HG03108 (cell line): Measurements from ENCODE around the gene CACNB2.

Source experiments
- ATAC-seq: cut with Tn5 transposase; IDR thresholded peaks from one replicate; pipeline ENCODE4 v1.9.1; 2021; ENCODE audit warnings: moderate library complexity; ENCODE audit not compliant: unreplicated experiment

The CACNB2 gene

GRCh38 chr10:18224626-18225445, 84.6 kb downstream of the CACNB2 start:
- ATAC-seq, result no peak

DNA sequence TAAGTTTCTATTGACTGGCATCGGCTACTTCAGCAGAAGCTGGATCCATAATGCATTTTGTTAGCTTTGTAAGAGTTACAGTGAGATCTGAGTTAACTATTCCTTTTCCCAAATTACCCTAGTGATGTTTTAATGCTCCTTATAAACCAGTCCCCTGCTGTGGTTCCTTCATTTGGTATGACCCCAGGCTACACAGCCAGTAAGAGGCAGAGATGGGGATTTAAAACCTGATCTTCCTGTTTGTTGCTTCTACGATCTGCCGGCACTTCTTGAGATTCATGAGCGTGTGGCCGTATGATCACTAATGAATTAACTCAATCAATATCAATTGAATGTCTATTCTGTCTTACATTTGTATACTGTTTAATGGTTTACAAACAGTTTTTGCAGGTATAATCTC, 86.1 kb downstream of the CACNB2 start:
- no peak for ATAC-seq

DNA sequence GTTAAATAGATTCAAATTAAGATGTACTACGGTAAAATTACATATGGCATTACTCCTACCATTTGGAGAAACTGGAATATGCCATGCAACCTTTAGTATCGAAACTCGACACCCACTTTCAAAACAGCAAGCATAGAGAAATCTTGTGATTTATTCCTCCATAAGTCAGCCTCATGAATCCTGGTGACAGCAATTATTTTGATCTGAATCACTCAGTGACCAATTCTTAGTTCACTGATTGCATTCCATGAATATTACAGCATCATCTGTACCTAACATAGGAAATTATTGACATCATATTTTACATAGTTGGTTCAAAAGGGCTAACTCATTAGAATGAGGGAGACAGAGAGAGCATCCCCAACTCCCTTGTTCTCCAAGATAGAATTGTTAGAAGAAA, 89.6 kb downstream of the CACNB2 start:
- ATAC-seq, result no peak

DNA sequence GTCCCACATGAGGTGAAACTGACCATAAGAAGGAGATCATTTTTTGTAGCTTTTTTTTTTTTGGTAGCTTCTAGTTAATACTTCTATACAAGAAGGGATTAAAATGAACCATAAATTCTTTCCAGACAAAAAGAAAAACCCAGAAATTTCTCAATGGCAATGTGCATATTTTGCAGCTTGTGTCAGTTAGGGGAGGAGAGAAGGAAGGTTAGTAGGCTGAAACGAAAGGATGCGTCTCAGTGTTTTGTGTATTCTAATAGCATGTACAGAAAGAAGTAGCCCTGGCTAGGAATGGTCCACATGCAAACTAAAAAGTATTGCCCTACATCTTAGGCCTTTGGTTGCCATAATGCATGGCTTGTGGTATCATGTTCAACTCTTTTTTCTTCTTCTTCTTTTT, 90.6 kb downstream of the CACNB2 start:
- ATAC-seq, result no peak

GRCh38 chr10:18231480-18231879, 91.3 kb downstream of the CACNB2 start:
- ATAC-seq, result no peak

GRCh38 chr10:18233775-18234174, 93.6 kb downstream of the CACNB2 start:
- no peak for ATAC-seq

DNA sequence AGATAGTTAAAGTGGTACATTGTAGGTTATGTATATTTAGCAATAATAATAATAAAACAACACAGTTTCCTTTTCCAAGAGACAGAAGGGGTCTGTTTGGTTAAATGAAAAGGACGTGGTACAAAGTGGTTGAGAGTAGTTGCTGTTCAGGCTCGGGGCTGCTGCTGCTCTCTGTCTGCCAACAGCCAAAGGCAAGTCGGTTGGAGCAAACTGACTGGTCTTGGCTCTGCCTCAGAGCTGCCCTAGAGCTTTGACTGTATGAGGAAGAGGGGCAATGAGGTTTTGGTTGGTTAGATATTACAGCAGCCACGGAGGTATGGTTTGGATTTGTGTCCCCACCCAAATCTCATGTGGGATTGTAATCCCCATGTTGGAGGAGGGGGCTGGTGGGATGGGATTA, 95.3 kb downstream of the CACNB2 start:
- no peak for ATAC-seq

GRCh38 chr10:18236756-18237155, 96.5 kb downstream of the CACNB2 start:
- no peak for ATAC-seq

DNA sequence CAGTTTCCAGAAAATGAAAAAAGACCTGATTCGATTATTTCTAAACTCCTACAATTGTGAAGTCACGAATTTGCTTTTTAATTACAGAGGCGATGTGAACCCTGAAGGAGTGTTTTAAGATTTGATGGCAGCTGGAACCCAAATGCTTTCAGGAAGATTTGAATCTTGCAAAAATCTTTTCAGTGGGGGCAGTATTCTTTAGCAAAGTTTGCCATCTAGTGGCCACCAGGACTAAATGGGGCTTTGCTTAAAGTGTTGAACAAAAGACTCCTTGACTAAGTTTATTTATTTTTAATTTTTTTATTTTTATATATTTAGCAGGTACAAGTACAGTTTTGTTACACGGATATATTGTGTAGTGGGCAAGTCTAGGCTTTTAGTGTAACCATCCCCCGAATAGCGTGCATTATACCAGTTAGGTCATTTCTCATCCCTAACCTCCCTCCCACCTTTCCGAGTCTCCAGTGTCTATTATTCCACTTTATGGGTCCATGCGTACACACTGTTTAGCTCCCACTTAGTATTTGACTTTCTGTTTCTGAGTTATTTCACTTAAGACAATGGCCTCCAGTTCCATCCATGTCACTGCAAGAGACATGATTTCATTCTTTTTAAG, 98.8 kb downstream of the CACNB2 start:
- no peak for ATAC-seq

GRCh38 chr10:18240185-18240882, 100.1 kb downstream of the CACNB2 start:
- ATAC-seq, result no peak

GRCh38 chr10:18246967-18247366, 106.7 kb downstream of the CACNB2 start:
- ATAC-seq, result no peak

DNA sequence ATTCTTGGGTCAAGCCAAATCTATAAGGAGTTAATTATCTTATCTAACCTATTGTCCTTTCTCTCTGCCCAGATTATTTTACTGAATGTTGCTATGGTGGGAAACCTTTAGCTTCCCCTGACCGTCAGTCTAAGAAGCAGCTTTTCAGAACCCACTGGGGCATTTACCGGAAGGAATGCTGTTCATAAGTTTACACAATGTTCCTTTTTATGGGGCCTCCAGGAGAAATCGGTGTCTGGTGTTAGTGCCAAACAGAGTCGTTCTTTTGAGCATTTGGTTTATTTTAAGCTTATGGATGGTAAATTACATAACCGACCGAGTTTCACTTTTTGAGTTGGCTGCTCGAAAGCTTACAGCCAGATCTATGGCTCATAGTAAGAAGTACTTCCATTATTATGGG, 111.9 kb downstream of the CACNB2 start:
- no peak for ATAC-seq

DNA sequence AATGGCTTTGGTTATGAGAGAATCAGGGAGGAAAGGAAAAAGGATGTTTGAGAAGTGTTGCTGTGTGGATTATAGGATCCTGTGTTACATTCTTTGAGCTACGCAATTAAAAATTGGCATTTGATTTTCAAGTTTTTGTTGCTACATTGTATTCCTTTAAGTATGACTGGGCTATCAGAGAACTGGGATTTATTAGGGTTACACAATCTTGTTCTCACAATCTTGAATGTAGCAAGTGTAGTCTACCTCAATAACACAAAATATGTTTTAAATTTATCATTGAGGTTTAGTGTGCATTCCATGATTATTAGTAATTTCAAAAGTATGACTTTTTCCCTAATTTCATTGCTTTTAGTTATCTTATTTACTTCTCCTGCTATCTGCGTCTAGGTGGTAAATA, 113.9 kb downstream of the CACNB2 start:
- ATAC-seq, result no peak

GRCh38 chr10:18254692-18255091, 114.5 kb downstream of the CACNB2 start:
- ATAC-seq, result no peak

DNA sequence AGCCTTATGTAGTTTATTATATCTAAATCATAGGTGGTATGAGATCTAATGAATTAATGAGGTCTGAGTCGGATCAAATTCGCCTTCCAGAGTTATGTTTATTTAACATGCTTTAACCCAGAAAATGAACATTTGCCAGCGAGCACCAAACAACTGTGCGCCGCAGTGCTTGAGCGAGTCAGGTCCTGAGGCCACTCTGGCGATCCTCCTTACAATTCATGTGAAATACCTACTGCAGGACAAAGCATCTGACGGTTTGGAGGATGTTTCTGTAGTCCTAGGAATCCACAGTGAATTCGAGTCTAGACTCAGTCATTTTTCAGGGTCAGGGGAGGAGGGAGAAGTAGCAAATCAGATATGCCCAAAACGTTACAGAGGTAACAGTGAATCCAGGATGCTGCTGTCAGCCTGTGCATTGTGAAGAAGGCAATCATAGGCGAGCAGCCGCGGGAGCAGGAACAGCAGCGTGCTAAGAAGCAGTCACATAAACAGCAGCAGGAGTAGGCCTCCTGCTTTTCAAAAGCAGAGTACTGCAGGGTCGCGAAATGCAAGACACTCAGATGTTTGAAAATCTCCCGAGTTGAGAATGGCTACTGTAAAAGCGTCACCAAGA, 120.2 kb downstream of the CACNB2 start:
- ATAC-seq, result no peak

DNA sequence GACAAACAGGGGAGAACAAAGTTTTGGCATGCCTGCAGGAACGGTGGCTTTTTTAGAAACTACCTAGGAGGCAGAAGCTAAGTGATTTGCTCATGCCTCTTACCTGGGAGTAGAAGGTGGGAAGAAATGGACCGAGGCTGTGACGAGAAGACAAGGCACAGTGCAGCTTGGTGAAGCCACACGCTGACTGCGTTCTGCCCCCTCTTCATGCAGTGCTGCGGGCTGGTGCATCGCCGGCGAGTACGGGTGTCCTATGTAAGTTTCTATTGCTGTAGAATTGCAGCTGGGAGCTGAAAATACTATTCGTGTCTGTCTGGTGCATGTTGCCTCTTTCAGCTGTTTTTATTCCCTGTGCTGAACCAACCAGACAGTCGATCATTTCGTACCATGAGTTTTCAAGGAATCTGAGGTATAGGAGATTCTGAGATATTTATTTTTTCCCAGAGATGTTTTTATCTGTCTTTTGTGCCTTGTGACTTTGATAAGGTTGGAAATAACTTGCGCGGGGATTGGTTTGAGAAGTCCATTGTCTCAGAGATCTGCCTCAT, 120.9 kb downstream of the CACNB2 start:
- ATAC-seq, result no peak

GRCh38 chr10:18261768-18262231, 121.6 kb downstream of the CACNB2 start:
- ATAC-seq, result no peak

- no peak for ATAC-seq
Observed at GRCh38 chr10:18264466-18265050, 124.3 kb downstream of the CACNB2 start.

DNA sequence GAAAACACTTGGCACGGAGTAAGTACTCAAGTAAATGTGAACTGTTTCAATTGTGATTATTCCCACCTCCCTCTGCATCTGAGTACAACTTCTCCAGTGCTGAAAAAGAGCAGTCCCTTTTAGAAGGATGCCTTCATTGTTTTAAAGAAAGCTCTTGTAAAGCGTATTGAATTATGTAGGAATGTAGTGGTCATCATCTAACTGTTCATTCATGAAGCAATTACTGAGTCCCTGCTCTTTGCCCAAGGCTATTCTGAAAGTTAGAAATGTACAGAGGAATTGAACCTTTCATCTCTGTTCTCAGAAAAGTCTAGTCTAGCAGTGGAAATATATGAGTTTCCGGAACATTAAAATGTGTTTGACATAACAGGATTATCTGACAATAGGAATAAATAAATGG, 127.8 kb downstream of the CACNB2 start:
- no peak for ATAC-seq

GRCh38 chr10:18271491-18271890, 131.3 kb downstream of the CACNB2 start:
- ATAC-seq, result no peak

GRCh38 chr10:18273039-18273438, 132.8 kb downstream of the CACNB2 start:
- no peak for ATAC-seq
